Prostate gland (tissue), 2 donors: Measurements from ENCODE around the gene C2CD4D. TPM values are rescaled to one million over a fixed set of nuclear protein-coding genes. Genes with fewer than 3 reads are reported as not detected.
"Not testable (repeated sequence)": the region's sequence is repeated elsewhere in the genome, so short reads cannot be mapped to it uniquely, and the experiment has no call there.

Source experiments
- DNase-seq: peaks from one replicate; pipeline ENCODE4 v3.0.0-alpha.2; 2019; ENCODE audit warnings: low spot score
- H3K27ac ChIP-seq, 2 donors: fragments of 200-600 bp; sonication (generic); 2 replicates each; pipeline ENCODE4 v1.5.1; 2017 to 2019
- H3K27me3 ChIP-seq: fragments of 200-600 bp; sonication (generic); replicated peaks from 2 replicates; pipeline ENCODE4 v1.5.1; 2019; ENCODE audit not compliant: insufficient read depth
- H3K36me3 ChIP-seq, 2 donors: fragments of 200-600 bp; sonication (generic); 1 replicate in 1 of 2; 2 replicates in 1 of 2; pipeline versions ENCODE4 v1.5.1 to v1.8.1; 2017 to 2019
- H3K4me1 ChIP-seq: fragments of 200-600 bp; sonication (generic); replicated peaks from 2 replicates; pipeline ENCODE4 v1.5.1; 2019
- H3K4me3 ChIP-seq, 2 donors: fragments of 200-600 bp; sonication (generic); 2 replicates each; pipeline ENCODE4 v1.5.1; 2017 to 2019
- H3K9me3 ChIP-seq: fragments of 200-600 bp; sonication (generic); 2 replicates; pipeline ENCODE4 v1.5.1; 2017
- POLR2A ChIP-seq: fragments of 450-650 bp; IDR thresholded peaks from one replicate; pipeline ENCODE4 v1.6.1; 2016; ENCODE audit warnings: antibody characterized with exemption, mild to moderate bottlenecking
- POLR2AphosphoS5 ChIP-seq: sonication (generic); formaldehyde crosslinking; IDR thresholded peaks from one replicate; pipeline ENCODE4 v1.6.1; 2017; ENCODE audit warnings: antibody characterized with exemption
- WGBS: methylation state at CpG from one replicate; pipeline ENCODE4 v1.1.5; 2018; 5-methylcytosine and 5-hydroxymethylcytosine counted together
- intact Hi-C: fragments of 100-400 bp; cut with DNase I; formaldehyde crosslinking; loops from one replicate; pipeline ENCODE4 v1.14.2; 2022
- total RNA-seq, 2 donors: library from RNA; depleted of rRNA; stranded (reverse); fragments of >200 nt; gene quantifications; one replicate each; pipeline ENCODE4 v1.1.0, GENCODE V29; 2016
- TF ChIP-seq, protein P1 (sequence below), 4 experiments: fragments of 200-600 bp in 2 of 4; fragments of 450-650 bp in 2 of 4; sonication (generic) in 2 of 4; IDR thresholded peaks; 1 replicate in 3 of 4; 2 replicates in 1 of 4; pipeline ENCODE4 v1.5.1; 2016 to 2019; ENCODE audit warnings: antibody characterized with exemption in 4 of 4, mild to moderate bottlenecking in 2 of 4, moderate library complexity in 2 of 4

C2CD4D gene
- total RNA-seq, 2 donors from 2014 or later = 2.0 to 2.8 TPM

GRCh38 chr1:151882466-151882865, 42.8 kb upstream of the C2CD4D start:
- DNase-seq = no peak
- Histone ChIP-seq H3K36me3 (no peaks in the 10 kb centered on the region), H3K9me3 (no peaks in the 10 kb centered on the region), H3K27ac (no peak overlapping the region), H3K27me3 (no peaks in the 10 kb centered on the region), H3K4me3 (no peak overlapping the region), H3K4me1 (no peaks in the 10 kb centered on the region)
- TF ChIP-seq, protein P1, sequence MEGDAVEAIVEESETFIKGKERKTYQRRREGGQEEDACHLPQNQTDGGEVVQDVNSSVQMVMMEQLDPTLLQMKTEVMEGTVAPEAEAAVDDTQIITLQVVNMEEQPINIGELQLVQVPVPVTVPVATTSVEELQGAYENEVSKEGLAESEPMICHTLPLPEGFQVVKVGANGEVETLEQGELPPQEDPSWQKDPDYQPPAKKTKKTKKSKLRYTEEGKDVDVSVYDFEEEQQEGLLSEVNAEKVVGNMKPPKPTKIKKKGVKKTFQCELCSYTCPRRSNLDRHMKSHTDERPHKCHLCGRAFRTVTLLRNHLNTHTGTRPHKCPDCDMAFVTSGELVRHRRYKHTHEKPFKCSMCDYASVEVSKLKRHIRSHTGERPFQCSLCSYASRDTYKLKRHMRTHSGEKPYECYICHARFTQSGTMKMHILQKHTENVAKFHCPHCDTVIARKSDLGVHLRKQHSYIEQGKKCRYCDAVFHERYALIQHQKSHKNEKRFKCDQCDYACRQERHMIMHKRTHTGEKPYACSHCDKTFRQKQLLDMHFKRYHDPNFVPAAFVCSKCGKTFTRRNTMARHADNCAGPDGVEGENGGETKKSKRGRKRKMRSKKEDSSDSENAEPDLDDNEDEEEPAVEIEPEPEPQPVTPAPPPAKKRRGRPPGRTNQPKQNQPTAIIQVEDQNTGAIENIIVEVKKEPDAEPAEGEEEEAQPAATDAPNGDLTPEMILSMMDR (IDR thresholded peaks at IDR 0.05) = no peak
- TF ChIP-seq POLR2A (no peak), POLR2AphosphoS5 (no peak)
- intact Hi-C loops = no loop called here
- 90% methylated on average over 2 of the region's 2 CpGs for WGBS

DNA sequence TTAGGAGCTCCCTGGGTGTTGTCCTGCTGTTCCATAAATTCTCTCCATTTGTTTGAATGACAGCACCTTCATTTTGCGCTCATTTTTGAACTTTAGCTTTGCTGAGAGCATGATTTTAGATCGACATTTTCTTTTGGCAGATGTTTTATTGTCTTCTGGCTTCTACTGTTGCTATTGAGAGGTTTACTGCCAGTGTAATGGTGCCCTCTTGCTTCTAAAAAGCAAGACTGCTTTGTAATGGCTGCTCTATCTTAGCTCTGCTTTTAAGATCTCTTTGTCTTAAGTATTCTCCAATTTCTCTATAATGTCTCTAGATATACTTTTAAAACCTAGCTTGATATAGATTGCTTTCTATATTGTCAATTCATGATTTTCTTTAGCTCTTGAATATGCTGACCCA, 41.9 kb upstream of the C2CD4D start:
- Histone ChIP-seq H3K27me3 (no peaks in the 10 kb centered on the region), H3K4me3 (no peak overlapping the region), H3K36me3 (no peaks in the 10 kb centered on the region), H3K9me3 (no peaks in the 10 kb centered on the region), H3K4me1 (no peaks in the 10 kb centered on the region), H3K27ac (no peak overlapping the region)
- no peak for DNase-seq
- intact Hi-C loops = no loop called here
- TF ChIP-seq POLR2AphosphoS5 = no peak
- TF ChIP-seq, protein P1 (IDR thresholded peaks at IDR 0.05) = peak in 1 of 4 experiments; percentile 51
- WGBS = 42% methylated on average over 2 of the region's 2 CpGs

DNA sequence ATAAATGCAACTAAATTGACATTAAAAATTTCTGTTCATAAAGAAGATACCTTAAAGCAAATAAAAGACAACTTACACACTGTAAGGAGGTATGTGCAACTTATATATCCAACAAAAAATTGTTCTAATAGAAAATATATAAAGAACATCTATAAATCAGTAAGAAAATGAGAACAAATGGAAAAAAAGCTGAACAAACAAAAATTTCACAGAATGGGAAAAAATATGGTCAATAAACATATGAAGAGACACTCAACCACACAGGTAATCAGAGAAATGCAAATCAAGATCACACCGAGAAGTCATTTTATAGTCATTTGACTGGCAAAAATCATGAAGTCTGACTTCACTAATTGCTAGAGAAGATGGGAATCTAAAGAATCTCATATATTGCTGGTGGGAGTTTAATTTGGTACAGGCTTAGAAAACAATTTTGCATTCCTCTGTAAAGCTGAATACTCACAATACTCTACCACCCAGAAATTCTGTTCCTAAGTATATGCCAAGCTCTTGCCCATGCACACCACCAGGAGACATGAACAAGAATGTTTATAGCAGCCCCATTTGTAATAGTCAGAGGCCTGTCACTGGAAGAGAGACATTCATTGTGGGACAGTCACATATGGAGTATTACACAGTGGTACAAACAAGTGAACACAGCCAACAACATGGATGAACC, 35.9 kb upstream of the C2CD4D start:
- no peak for DNase-seq
- Histone ChIP-seq H3K27ac (no peak overlapping the region), H3K4me1 (no peaks in the 10 kb centered on the region), H3K4me3 (no peak overlapping the region), H3K36me3 (no peaks in the 10 kb centered on the region), H3K9me3 (no peaks in the 10 kb centered on the region), H3K27me3 (no peaks in the 10 kb centered on the region)
- intact Hi-C loops = no loop called here
- TF ChIP-seq POLR2AphosphoS5 = no peak
- TF ChIP-seq, protein P1 (IDR thresholded peaks at IDR 0.05) = no peak
- no peak for TF ChIP-seq POLR2A
- WGBS = 94% methylated on average over 1 of the region's 1 CpG

DNA sequence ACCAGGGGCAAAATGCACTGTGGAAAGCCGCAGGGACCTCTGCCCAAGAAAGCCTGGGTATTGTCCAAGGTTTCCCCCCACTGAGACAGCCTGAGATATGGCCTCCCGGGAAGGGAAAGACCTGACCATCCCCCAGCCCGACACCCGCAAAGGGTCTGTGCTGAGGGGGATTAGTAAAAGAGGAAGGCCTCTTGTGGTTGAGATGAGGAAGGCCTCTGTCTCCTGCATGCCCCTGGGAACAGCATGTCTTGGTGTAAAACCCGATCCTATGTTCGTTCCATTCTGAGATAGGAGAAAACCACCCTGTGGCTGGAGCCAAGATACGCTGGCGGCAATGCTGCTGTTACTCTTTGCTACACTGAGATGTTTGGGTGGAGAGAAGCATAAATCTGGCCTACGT, 33.2 kb upstream of the C2CD4D start:
- H3K27me3 ChIP-seq, H3K27ac ChIP-seq, intact Hi-C loops, DNase-seq, H3K36me3 ChIP-seq, H3K4me1 ChIP-seq, H3K4me3 ChIP-seq, H3K9me3 ChIP-seq: not testable (repeated sequence)
- WGBS = 75% methylated on average over 9 of the region's 9 CpGs

GRCh38 chr1:151871284-151872030, 31.8 kb upstream of the C2CD4D start:
- Histone ChIP-seq H3K27me3 (no peaks in the 10 kb centered on the region), H3K4me3 (no peak overlapping the region), H3K36me3 (no peaks in the 10 kb centered on the region), H3K27ac (peak overlapping the region in 1 of 2 donors; percentile 14), H3K9me3 (no peaks in the 10 kb centered on the region), H3K4me1 (no peaks in the 10 kb centered on the region)
- DNase-seq = no peak
- TF ChIP-seq, protein P1 (IDR thresholded peaks at IDR 0.05) = no peak
- TF ChIP-seq POLR2A (no peak), POLR2AphosphoS5 (no peak)
- 20% methylated on average over 5 of the region's 5 CpGs for WGBS
- intact Hi-C loops = no loop called here
